Prostate gland (tissue), 2 donors: ENCODE data around the gene SFXN3. TPM values are rescaled to one million over a fixed set of nuclear protein-coding genes. Genes with fewer than 3 reads are reported as not detected.

ENCODE experiments used
- total RNA-seq, 2 donors: library from RNA; depleted of rRNA; stranded (reverse); fragments of >200 nt; gene quantifications; one replicate each; pipeline ENCODE4 v1.1.0, GENCODE V29; 2016

Gene SFXN3
- total RNA-seq, 2 donors from 2014 or later, result 20.7 to 65.4 TPM

Other genes starting within 250 kb of the SFXN3 start
- 10 to 100 TPM; 25.3 to 77.8 TPM for gene SLF2, start 118.3 kb upstream of the SFXN3 start, total RNA-seq
- gene SEMA4G, start 61.7 kb upstream of the SFXN3 start, total RNA-seq, result 10 to 100 TPM; 24.2 to 31.0 TPM
- 100 to 1,000 TPM in 1 of 2 donors, 10 to 100 TPM in 1; 98.3 to 119 TPM for gene MRPL43, start 43.7 kb upstream of the SFXN3 start, total RNA-seq
- 10 to 100 TPM in 1 of 2 donors, 1 to 10 TPM in 1; 9.7 to 17.3 TPM for gene TWNK, start 43.7 kb upstream of the SFXN3 start, total RNA-seq
- 100 to 1,000 TPM; 108 to 189 TPM for gene LZTS2, start 31.4 kb upstream of the SFXN3 start, total RNA-seq
- gene PDZD7, start 105 bp upstream of the SFXN3 start, total RNA-seq, result 1 to 10 TPM in 1 of 2 donors, under 1 TPM in 1; 0.82 to 1.5 TPM
- gene KAZALD1, start 30.8 kb downstream of the SFXN3 start, total RNA-seq, result 10 to 100 TPM in 1 of 2 donors, 1 to 10 TPM in 1; 9.8 to 24.4 TPM
- under 1 TPM; 0.05 to 0.34 TPM for gene TLX1, start 100.1 kb downstream of the SFXN3 start, total RNA-seq
- gene LBX1, start 198.2 kb downstream of the SFXN3 start, total RNA-seq, result not detected